ENCODE results near the gene PRKACA.

- TF ChIP-seq, protein P1, sequence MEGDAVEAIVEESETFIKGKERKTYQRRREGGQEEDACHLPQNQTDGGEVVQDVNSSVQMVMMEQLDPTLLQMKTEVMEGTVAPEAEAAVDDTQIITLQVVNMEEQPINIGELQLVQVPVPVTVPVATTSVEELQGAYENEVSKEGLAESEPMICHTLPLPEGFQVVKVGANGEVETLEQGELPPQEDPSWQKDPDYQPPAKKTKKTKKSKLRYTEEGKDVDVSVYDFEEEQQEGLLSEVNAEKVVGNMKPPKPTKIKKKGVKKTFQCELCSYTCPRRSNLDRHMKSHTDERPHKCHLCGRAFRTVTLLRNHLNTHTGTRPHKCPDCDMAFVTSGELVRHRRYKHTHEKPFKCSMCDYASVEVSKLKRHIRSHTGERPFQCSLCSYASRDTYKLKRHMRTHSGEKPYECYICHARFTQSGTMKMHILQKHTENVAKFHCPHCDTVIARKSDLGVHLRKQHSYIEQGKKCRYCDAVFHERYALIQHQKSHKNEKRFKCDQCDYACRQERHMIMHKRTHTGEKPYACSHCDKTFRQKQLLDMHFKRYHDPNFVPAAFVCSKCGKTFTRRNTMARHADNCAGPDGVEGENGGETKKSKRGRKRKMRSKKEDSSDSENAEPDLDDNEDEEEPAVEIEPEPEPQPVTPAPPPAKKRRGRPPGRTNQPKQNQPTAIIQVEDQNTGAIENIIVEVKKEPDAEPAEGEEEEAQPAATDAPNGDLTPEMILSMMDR (conservative IDR thresholded peaks at IDR 0.05 in 1 of 2, IDR thresholded peaks at IDR 0.05 in 1 of 2; ENCODE audit: low read depth in 1 of 2, low read length in 2 of 2) = no peak
- no peak for TF ChIP-seq EZH2 (IDR thresholded peaks at IDR 0.05; ENCODE audit: low read length, missing control alignments)
These were observed 62.8 kb downstream of the PRKACA start for GRCh38 chr19:14054721-14055120.

All from fibroblast of lung (primary cell).